HG02938 (cell line): ENCODE data around the gene SNRNP40.

Experiments
- ATAC-seq: cut with Tn5 transposase; IDR thresholded peaks from one replicate; pipeline ENCODE4 v1.9.1; 2021; ENCODE audit warnings: mild to moderate bottlenecking, moderate library complexity; ENCODE audit not compliant: unreplicated experiment

Gene SNRNP40

GRCh38 chr1:31234123-31234708, 62.4 kb downstream of the SNRNP40 start:
- no peak for ATAC-seq

GRCh38 chr1:31232689-31233088, 63.9 kb downstream of the SNRNP40 start:
- ATAC-seq, result no peak

GRCh38 chr1:31231802-31232201, 64.8 kb downstream of the SNRNP40 start:
- ATAC-seq, result no peak

DNA sequence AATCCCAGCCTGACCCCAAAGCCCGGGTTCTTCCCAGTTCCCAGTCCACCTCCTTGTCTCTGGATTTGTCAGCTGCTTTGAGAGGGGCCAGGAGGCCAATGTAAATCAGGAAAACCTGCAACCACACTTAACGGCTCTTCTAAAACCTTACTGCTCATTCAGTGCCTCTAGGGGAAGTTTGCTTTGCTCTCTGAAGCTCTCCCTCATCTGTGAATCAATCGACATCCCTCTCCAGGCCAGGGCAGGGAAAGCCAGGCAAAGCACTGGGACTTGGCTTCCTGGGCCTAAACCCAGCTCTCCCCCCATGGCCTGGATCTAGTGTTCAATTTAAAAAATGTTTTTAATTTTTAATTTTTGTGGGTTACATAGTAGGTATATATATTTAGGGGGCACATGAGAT, 66.2 kb downstream of the SNRNP40 start:
- ATAC-seq, result no peak

GRCh38 chr1:31228986-31229385, 67.6 kb downstream of the SNRNP40 start:
- ATAC-seq, result no peak

GRCh38 chr1:31227891-31228568, 68.6 kb downstream of the SNRNP40 start:
- no peak for ATAC-seq

DNA sequence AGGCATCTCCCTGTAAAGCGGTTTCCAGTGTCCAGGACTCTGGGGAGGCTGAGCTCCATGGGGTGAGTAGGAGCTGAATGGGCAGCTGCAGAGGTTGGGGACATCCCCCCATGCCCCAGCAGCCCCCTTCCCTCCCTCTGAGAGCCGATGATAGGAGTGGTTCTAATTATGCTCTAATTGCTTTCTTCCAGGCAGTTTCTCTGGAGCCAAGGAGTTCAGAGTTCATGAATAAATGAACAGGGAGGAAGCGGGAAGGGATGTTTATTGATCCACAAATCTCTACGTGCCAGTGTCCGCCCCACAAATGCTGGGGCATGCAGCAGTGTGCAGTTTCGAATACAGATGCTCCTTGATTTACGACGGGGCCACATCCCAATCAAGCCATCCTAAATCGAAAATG, 72.5 kb downstream of the SNRNP40 start:
- no peak for ATAC-seq

DNA sequence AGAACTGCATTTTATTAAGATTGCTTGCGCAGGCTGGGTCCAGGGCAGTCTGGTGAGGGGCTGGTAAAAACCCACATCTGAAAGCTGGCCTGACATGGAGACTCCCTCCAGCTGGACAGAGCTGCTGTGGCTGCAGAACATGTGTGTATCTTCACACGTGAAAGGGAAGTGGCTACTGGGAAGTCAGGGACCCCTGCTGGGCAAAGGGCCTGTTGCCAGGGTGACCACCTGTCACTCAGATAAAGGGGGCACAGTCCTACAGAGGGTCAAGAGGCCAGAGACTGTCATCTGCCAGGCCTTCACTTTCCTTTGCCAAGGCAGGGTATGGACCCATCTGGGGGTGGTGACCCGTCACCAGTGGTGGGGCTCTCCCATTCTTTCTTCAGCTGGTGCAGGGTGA, 74.4 kb downstream of the SNRNP40 start:
- no peak for ATAC-seq

- ATAC-seq, result no peak
Observed at GRCh38 chr1:31221072-31221471, 75.5 kb downstream of the SNRNP40 start.

- ATAC-seq, result no peak
Observed at GRCh38 chr1:31219489-31219888, 77.1 kb downstream of the SNRNP40 start.

- ATAC-seq, result no peak
Observed at GRCh38 chr1:31218705-31219104, 77.9 kb downstream of the SNRNP40 start.

GRCh38 chr1:31216016-31216415, 80.6 kb downstream of the SNRNP40 start:
- no peak for ATAC-seq

DNA sequence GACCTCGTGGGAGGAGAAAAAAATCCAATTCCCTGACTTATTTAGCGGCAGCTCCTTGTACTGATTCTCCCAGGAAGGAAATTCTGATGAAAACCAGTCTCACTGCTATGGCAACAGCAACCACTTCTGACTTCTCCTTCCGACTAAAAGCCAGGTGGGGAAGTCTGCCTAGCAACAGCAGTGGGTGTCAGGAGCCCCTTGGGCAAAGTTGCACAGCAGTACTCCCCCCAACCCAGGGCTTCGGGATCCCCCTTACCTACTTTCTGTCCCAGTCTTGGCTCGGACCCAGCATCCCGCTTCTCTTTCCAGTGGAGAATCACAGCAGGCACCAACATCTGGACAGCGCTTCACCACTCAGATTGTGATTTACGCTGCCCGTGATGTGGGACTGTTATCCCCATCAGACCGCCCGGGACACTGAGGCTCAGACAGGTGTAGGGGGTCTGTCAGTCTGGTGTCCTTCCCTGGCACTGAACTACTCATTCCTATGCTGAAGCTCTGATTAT, 81.5 kb downstream of the SNRNP40 start:
- no peak for ATAC-seq

DNA sequence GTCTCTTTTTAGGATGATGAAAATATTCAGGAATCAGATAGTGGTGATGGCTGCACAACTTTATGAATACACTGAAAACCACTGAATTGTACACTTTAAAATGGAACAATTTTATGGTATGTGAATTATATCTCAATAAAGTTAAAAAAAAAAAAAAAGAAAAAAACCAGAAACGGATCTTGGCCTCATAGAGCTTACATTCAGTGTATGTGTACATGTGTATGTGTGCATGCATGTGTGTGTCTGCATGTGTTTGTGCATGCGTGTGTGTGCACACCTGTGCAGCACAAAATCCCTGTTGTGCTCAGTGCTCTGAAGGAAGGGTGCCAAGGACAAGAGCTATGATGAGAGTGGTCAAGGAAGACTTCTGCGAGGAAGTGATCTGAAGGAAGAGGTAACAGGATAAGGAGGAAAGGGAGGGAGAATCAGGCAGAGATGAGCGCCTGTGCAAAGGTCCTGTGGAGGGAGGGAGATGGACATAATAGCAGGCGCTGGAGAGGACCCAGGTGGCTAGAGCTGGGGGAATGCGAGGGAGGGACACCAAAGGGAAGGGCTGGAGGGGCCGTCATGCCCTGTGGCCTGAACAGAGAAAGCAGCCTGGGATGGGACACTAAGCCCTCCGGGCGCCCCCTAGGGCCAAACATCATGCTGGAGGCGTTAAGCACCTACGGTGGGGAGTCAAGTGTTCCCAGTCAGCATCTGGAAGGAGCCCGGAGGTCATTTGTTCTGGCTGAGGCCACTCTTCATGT, 82.1 kb downstream of the SNRNP40 start:
- no peak for ATAC-seq
